ENCODE data around the gene PTPRA.
A peak's percentile ranks its signal among the peaks of the same experiment; 100 is the strongest.
"Not testable (repeated sequence)": the region's sequence is repeated elsewhere in the genome, so short reads cannot be mapped to it uniquely, and the experiment has no call there.

PTPRA gene

GRCh38 chr20:3068986-3069900 lies 196.0 kb downstream of the PTPRA start:
- H3K27ac ChIP-seq (ENCODE audit: insufficient read depth, low read depth, low read length, poor library complexity, severe bottlenecking), result no peak overlapping the region
- H3K36me3 ChIP-seq (ENCODE audit: control insufficient read depth, insufficient read depth, low read length), result no peaks in the 10 kb centered on the region

GRCh38 chr20:3070725-3071124 lies 197.4 kb downstream of the PTPRA start:
- 92 to 99% methylated on average over 4 of the region's 4 CpGs for WGBS, 2 experiments
- H3K27me3 ChIP-seq (ENCODE audit: control insufficient read depth, insufficient read depth, low read length, poor library complexity, severe bottlenecking), result peaks cover 32% of the 10 kb centered on the region
- no peak overlapping the region for H3K4me3 ChIP-seq (ENCODE audit: insufficient read depth, low read depth, low read length)
- H3K27ac ChIP-seq (ENCODE audit: insufficient read depth, low read depth, low read length, poor library complexity, severe bottlenecking), result no peak overlapping the region
- no peaks in the 10 kb centered on the region for H3K9me3 ChIP-seq (ENCODE audit: control insufficient read depth, low read length)
- no peaks in the 10 kb centered on the region for H3K36me3 ChIP-seq (ENCODE audit: control insufficient read depth, insufficient read depth, low read length)
- H3K4me1 ChIP-seq (ENCODE audit: control insufficient read depth, insufficient read depth, low read length), result peaks cover 9% of the 10 kb centered on the region

More at GRCh38 chr20:3068986-3069900, 196.0 kb downstream of the PTPRA start:
- H3K4me3 ChIP-seq (ENCODE audit: insufficient read depth, low read depth, low read length), result no peak overlapping the region
- H3K27me3 ChIP-seq (ENCODE audit: control insufficient read depth, insufficient read depth, low read length, poor library complexity, severe bottlenecking), result peaks cover 32% of the 10 kb centered on the region
- peaks cover 9% of the 10 kb centered on the region for H3K4me1 ChIP-seq (ENCODE audit: control insufficient read depth, insufficient read depth, low read length)
- 84 to 86% methylated on average over 8 of the region's 8 CpGs for WGBS, 2 experiments
- no peaks in the 10 kb centered on the region for H3K9me3 ChIP-seq (ENCODE audit: control insufficient read depth, low read length)

- Histone ChIP-seq H3K9me3 (ENCODE audit: control insufficient read depth, low read length) (no peaks in the 10 kb centered on the region), H3K4me3 (ENCODE audit: insufficient read depth, low read depth, low read length) (no peak overlapping the region), H3K27me3 (ENCODE audit: control insufficient read depth, insufficient read depth, low read length, poor library complexity, severe bottlenecking) (peaks cover 32% of the 10 kb centered on the region), H3K27ac (ENCODE audit: insufficient read depth, low read depth, low read length, poor library complexity, severe bottlenecking) (no peak overlapping the region), H3K4me1 (ENCODE audit: control insufficient read depth, insufficient read depth, low read length) (peaks cover 9% of the 10 kb centered on the region), H3K36me3 (ENCODE audit: control insufficient read depth, insufficient read depth, low read length) (no peaks in the 10 kb centered on the region)
- WGBS, 2 experiments, result 86 to 87% methylated on average over 16 of the region's 16 CpGs
Observed at GRCh38 chr20:3071266-3071609, 198.0 kb downstream of the PTPRA start.

- H3K4me3 ChIP-seq (ENCODE audit: insufficient read depth, low read depth, low read length), result peak within 1 kb of the TSS; percentile 30
- no peaks in the 10 kb centered on the region for H3K36me3 ChIP-seq (ENCODE audit: control insufficient read depth, insufficient read depth, low read length)
- no peaks in the 10 kb centered on the region for H3K9me3 ChIP-seq (ENCODE audit: control insufficient read depth, low read length)
- WGBS, 2 experiments, result 22 to 24% methylated on average over 95 of the region's 95 CpGs
- peaks cover 9% of the 10 kb centered on the region for H3K4me1 ChIP-seq (ENCODE audit: control insufficient read depth, insufficient read depth, low read length)
- no peak within 1 kb of the TSS for H3K27ac ChIP-seq (ENCODE audit: insufficient read depth, low read depth, low read length, poor library complexity, severe bottlenecking)
- peaks cover 32% of the 10 kb centered on the region for H3K27me3 ChIP-seq (ENCODE audit: control insufficient read depth, insufficient read depth, low read length, poor library complexity, severe bottlenecking)
Observed at GRCh38 chr20:3071610-3072529, 198.6 kb downstream of the PTPRA start, which contains the start of gene OXT. OXT (plus strand) TSS chr20:3071620; CDS start chr20:3071656, 36 bp downstream.

DNA sequence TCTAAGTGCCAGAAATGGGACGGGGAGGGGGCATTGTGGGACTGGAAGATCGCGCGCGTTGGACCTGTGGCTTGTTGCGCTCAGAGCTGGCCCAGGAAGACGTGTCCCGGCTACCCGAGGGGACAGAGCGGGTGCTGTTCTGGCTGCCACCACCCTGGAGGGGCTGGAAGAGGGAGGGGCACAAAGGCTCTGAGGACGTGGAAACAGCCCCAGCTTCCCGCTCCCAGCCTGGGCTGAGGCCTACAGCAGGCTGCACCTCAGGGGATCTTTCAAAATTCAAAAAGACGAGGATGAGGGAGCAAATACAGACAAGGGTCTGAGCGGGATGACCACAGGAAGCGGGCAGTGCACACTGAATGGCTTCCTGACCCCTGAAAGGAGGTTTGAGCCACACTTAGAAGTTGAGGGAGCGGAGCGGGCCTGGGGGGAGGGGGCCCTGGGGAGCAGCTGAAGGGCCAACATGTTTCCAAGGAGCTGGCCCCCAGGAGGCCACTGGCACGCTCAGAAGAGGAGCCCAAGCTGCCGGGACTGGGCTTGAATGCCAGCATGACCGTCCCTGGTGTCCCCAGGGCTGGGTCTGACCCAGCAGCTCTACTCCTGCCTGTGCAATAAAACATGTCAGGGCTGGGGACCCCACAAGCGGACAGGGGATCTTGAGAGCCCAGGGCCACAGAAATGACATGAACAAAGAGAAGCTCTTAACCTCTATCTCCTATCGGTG lies 199.4 kb downstream of the PTPRA start:
- H3K36me3 ChIP-seq (ENCODE audit: control insufficient read depth, insufficient read depth, low read length), result no peaks in the 10 kb centered on the region
- peaks cover 34% of the 10 kb centered on the region for H3K27me3 ChIP-seq (ENCODE audit: control insufficient read depth, insufficient read depth, low read length, poor library complexity, severe bottlenecking)
- WGBS, 2 experiments, result 81 to 85% methylated on average over 22 of the region's 22 CpGs
- no peak overlapping the region for H3K4me3 ChIP-seq (ENCODE audit: insufficient read depth, low read depth, low read length)
- H3K9me3 ChIP-seq (ENCODE audit: control insufficient read depth, low read length), result no peaks in the 10 kb centered on the region
- H3K4me1 ChIP-seq (ENCODE audit: control insufficient read depth, insufficient read depth, low read length), result peaks cover 9% of the 10 kb centered on the region
- H3K27ac ChIP-seq (ENCODE audit: insufficient read depth, low read depth, low read length, poor library complexity, severe bottlenecking), result no peak overlapping the region

DNA sequence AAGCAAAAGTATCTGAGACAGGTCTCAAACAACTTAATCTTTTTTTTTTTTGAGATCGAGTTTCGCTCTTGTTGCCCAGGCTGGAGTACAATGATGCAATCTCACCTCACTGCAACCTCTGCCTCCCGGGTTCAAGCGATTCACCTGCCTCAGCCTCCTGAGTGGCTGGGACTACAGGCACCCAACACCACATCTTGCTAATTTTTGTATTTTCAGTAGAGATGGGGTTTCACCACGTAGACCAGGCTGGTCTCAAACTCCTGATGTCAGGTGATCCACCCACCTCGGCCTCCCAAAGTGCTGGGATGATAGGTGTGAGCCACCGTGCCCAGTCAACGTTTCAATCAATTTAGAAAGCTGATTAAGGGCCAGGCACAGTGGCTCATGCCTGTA lies 200.0 kb downstream of the PTPRA start:
- H3K9me3 ChIP-seq (ENCODE audit: control insufficient read depth, low read length); H3K4me3 ChIP-seq (ENCODE audit: insufficient read depth, low read depth, low read length); H3K4me1 ChIP-seq (ENCODE audit: control insufficient read depth, insufficient read depth, low read length); H3K27ac ChIP-seq (ENCODE audit: insufficient read depth, low read depth, low read length, poor library complexity, severe bottlenecking); H3K36me3 ChIP-seq (ENCODE audit: control insufficient read depth, insufficient read depth, low read length): not testable (repeated sequence)
- peaks cover 39% of the 10 kb centered on the region for H3K27me3 ChIP-seq (ENCODE audit: control insufficient read depth, insufficient read depth, low read length, poor library complexity, severe bottlenecking)
- 90 to 95% methylated on average over 8 of the region's 8 CpGs for WGBS, 2 experiments

- H3K4me1 ChIP-seq (ENCODE audit: control insufficient read depth, insufficient read depth, low read length), result peaks cover 9% of the 10 kb centered on the region
- WGBS, 2 experiments, result 91% methylated on average over 6 of the region's 6 CpGs
- no peaks in the 10 kb centered on the region for H3K9me3 ChIP-seq (ENCODE audit: control insufficient read depth, low read length)
- H3K27me3 ChIP-seq (ENCODE audit: control insufficient read depth, insufficient read depth, low read length, poor library complexity, severe bottlenecking), result peaks cover 43% of the 10 kb centered on the region
- H3K36me3 ChIP-seq (ENCODE audit: control insufficient read depth, insufficient read depth, low read length), result no peaks in the 10 kb centered on the region
- no peak overlapping the region for H3K27ac ChIP-seq (ENCODE audit: insufficient read depth, low read depth, low read length, poor library complexity, severe bottlenecking)
- H3K4me3 ChIP-seq (ENCODE audit: insufficient read depth, low read depth, low read length), result no peak overlapping the region
Observed at GRCh38 chr20:3074812-3075211, 201.5 kb downstream of the PTPRA start.

DNA sequence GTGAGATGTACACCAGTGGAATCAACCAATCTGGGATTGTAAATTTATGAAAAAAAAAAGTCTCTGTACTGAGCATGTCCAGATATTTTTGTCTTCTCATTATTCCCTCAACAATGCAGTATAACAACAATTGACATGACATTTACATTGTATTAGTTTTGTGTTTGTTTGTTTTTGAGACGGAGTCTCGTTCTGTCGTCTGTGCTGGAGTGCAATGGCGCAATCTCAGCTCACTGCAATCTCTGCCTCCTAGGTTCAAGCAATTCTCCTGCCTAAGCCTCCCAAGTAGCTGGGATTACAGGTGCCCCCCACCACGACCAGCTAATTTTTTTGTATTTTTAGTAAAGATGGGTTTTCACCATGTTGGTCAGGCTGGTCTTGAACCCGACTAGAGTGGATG lies 202.0 kb downstream of the PTPRA start:
- not testable (repeated sequence) for H3K27ac ChIP-seq (ENCODE audit: insufficient read depth, low read depth, low read length, poor library complexity, severe bottlenecking); H3K9me3 ChIP-seq (ENCODE audit: control insufficient read depth, low read length); H3K36me3 ChIP-seq (ENCODE audit: control insufficient read depth, insufficient read depth, low read length); H3K4me3 ChIP-seq (ENCODE audit: insufficient read depth, low read depth, low read length); H3K4me1 ChIP-seq (ENCODE audit: control insufficient read depth, insufficient read depth, low read length)
- peaks cover 47% of the 10 kb centered on the region for H3K27me3 ChIP-seq (ENCODE audit: control insufficient read depth, insufficient read depth, low read length, poor library complexity, severe bottlenecking)
- WGBS, 2 experiments, result 91 to 96% methylated on average over 6 of the region's 6 CpGs

- H3K4me3 ChIP-seq (ENCODE audit: insufficient read depth, low read depth, low read length), result no peak overlapping the region
- no peaks in the 10 kb centered on the region for H3K9me3 ChIP-seq (ENCODE audit: control insufficient read depth, low read length)
- 90 to 96% methylated on average over 4 of the region's 4 CpGs for WGBS, 2 experiments
- peaks cover 4% of the 10 kb centered on the region for H3K4me1 ChIP-seq (ENCODE audit: control insufficient read depth, insufficient read depth, low read length)
- H3K36me3 ChIP-seq (ENCODE audit: control insufficient read depth, insufficient read depth, low read length), result no peaks in the 10 kb centered on the region
- H3K27ac ChIP-seq (ENCODE audit: insufficient read depth, low read depth, low read length, poor library complexity, severe bottlenecking), result no peak overlapping the region
- peaks cover 48% of the 10 kb centered on the region for H3K27me3 ChIP-seq (ENCODE audit: control insufficient read depth, insufficient read depth, low read length, poor library complexity, severe bottlenecking)
Observed at GRCh38 chr20:3077618-3078134, 204.4 kb downstream of the PTPRA start.
